ENCODE measurements around the gene MYLK.
"Not testable (repeated sequence)": the region's sequence is repeated elsewhere in the genome, so short reads cannot be mapped to it uniquely, and the experiment has no call there.

MYLK gene

DNA sequence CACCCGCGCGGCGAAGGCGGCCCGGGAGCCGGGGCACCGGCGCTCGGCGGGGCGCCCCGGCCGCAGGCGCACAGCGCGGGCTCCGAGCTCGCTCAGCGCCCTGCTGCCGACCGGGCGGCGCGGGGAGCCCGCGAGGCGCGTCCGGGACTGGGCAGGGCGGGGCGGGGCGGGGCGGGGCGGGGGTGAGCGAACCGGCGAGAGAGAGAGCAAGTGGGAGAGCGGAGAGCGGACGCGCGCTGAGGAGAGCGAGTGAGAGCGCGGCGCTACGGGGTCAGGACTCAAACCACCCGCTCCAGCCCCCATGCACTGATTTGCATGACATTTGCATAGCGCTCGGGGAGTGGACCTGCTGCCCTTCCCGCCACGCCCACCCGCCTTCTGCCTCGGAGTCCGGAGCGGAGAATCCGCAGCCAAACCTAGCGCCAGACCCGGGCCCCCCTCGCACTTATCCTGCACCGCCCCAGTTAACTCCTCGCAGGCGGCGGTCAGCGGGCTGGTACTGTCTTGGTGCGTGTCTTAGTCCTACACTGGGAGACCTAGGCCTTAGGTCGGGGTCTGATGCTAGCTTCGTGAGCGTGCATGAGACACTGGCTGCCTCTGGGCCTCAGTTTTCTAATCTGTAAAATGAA lies at the start of gene MYLK:
Gene MYLK, minus strand, starts transcription at position 130 of the 629 bp plus-strand sequence. CDS start 90,491 bp downstream, outside the sequence.
- peak; percentile 91 for DNase-seq (ENCODE audit: low spot score)

DNA sequence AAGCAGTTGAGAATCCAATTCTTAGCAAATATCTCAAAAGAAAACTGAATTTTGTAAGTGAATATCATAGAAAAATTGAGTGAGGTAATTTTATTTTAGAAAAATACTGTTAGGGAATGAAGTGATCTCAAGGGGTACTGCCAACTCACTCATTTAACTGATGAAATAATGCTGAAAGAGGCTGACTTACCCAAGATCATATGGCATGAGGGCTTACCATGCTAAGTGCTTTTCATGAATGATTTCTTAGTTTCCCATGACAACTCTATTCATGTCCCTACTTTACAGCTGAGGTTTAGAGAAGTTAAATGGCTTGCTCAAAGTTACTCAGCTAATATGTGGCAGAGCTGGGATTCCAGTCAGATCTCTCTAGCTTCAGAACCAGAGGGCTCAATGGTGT lies 46.3 kb upstream of the MYLK start:
- no peak for DNase-seq (ENCODE audit: low spot score)

DNA sequence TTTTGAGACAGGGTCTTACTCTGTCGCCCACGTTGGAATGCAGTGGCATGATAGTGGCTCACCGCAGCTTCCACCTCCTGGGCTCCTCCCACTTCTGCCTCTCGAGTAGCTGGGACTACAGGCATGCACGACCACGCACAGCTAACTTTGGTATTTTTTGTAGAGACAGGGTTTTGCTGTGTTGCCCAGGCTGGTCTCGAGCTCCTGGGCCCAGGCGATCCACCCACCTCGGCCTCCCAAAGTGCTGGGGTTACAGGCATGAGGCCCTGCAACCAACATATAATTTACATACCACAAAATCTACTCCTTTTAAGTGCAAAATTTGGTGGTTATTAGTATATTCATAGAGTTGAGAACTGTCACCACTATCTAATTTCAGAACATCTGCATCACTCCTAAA lies 45.2 kb upstream of the MYLK start:
- DNase-seq (ENCODE audit: low spot score), result no peak

- DNase-seq (ENCODE audit: low spot score), result no peak
Measured at GRCh38 chr3:123926396-123926795, 42.3 kb upstream of the MYLK start.

DNA sequence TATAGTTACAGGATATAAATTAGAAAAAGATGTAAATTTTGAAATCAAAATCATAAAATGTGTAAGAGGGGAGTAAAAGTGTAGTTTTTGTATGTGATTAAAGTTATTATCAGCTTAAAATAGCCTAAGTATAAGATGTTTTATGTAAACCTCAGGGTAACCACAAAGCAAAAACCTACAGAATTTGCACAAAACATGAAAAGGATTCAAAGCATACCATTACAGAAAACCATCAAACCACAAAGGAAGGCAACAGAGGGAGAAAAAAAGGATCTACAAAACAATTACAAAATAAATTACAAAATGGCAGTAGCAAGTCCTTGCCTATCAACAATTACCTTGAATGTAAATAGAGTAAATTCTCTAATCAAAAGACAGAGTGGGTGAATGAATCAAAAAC lies 36.7 kb upstream of the MYLK start:
- DNase-seq (ENCODE audit: low spot score), result no peak

DNA sequence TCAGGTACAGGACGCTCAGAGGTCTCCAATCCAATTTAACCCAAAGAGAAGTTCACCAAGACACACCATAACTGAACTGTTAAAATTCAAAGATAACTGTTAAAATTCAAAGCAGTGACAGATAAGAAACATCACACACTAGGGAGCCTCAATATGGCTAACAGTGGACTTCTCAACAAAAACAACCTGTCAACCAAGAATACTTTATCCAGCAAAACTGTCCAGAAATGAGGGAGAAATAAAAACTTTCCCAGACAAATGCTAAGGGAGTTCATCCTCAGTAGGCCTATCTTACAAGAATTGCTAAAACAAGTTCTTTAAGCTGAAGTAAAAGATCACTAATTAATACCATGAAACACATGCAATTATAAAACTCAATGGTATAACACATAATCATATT lies 36.3 kb upstream of the MYLK start:
- DNase-seq (ENCODE audit: low spot score), result no peak

- no peak for DNase-seq (ENCODE audit: low spot score)
Measured at GRCh38 chr3:123919353-123919752, 35.2 kb upstream of the MYLK start.

- DNase-seq (ENCODE audit: low spot score), result no peak
Measured at GRCh38 chr3:123914829-123915228, 30.7 kb upstream of the MYLK start.

GRCh38 chr3:123909785-123910184 lies 25.7 kb upstream of the MYLK start:
- DNase-seq (ENCODE audit: low spot score), result no peak

- DNase-seq (ENCODE audit: low spot score), result no peak
Measured at GRCh38 chr3:123907720-123908119, 23.6 kb upstream of the MYLK start.

- no peak for DNase-seq (ENCODE audit: low spot score)
Measured at GRCh38 chr3:123899300-123899865, 15.3 kb upstream of the MYLK start.

DNA sequence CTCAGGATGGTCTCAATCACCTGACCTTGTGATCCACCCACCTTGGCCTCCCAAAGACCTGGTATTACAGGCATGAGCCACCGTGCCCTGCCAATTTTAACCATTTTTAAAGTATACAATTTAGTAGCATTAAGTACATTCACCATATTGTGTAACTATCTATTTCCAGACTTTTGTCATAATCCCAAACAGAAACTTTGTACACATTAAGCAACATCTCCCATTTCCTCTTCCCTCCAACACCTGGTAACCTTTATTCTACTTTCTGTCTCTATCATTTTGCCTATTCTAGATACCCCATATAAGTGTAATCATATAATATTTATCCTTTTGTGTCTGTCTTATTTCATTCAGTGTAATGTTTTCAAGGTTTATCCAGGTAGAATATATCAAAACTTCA lies 8.9 kb upstream of the MYLK start:
- DNase-seq (ENCODE audit: low spot score), result no peak

- DNase-seq (ENCODE audit: low spot score), result no peak
Measured at GRCh38 chr3:123892195-123892594, 8.1 kb upstream of the MYLK start.

DNA sequence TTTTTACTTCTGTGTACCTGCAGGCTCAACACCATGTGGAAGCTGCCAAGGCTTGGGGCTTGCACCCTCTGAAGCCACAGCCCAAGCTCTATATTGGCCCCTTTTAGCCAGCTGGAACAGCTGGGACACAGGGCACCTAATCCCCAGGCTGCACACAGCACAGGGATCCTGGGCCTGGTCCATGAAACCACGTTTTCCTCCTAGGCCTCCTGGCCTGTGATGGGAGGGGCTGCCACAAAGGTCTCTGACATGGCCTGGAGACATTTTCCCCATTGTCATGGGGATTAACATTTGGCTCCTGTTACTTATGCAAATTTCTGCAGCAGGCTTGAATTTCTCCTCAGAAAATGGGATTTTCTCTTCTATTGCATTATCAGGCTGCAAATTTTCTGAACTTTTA lies 6.9 kb upstream of the MYLK start:
- DNase-seq (ENCODE audit: low spot score), result not testable (repeated sequence)

DNA sequence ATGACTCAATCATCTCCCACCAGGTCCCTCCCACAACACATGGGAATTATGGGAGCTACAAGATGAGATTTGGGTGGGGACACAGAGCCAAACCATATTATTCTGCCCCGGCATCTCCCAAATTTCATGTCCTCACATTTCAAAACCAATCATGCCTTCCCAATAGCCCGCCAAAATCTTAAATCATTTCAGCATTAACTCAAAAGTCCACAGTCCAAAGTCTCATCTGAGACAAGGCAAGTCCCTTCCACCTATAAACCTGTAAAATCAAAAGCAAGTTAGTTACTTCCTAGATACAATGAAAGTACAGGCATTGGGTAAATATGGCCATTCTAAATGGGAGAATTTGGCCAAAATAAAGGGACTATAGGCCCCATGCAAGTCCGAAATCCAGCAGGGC lies 6.0 kb upstream of the MYLK start:
- not testable (repeated sequence) for DNase-seq (ENCODE audit: low spot score)

- DNase-seq (ENCODE audit: low spot score), result no peak
Measured at GRCh38 chr3:123884993-123885392, 861 bp upstream of the MYLK start.

DNA sequence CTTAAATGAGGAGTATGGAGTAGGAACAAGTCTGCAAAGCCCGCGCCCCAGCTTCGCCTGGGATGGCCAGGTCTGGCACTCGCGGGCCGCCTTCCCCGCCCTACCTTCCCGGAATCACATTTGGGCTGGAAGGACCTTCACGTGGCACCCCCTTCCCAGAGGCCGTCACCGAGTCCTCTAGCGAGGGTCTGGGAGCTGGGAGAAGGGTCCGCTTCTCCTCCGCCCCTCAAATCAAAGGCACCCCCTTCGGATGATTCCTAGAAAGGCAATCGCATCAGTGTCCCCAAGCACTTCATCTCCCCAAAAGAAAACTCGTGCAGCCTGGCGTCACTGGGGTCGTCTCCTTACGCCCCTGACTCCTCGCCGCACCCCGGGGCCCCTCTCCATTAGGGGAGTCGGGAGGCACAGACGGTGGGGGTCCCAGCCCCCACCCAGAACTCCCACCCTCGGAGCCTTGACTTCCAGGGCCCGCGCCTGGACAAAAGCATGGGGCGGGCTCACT lies 380 bp downstream of the MYLK start:
- peak; percentile 38 for DNase-seq (ENCODE audit: low spot score)

GRCh38 chr3:123883111-123883510 lies 1.0 kb downstream of the MYLK start:
- DNase-seq (ENCODE audit: low spot score), result no peak

DNA sequence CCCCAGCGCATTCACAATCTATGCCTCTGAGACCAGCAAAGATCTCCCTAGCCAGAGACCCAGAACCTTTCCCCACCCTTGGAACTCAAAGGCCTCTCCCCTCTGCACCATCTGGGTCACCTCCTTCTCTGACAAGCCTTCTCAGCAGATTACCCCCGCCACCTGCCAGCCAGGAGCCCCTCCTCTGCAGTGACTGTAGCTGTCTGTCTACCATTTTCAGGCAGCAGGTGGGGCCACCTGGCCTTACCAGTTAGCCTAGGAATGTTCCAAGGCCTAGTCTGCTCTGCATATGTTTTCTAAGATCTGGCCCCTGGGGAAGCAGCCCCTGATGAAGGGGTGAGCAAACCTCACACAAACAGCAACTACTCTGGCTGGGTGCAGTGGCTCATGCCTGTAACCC lies 2.4 kb downstream of the MYLK start:
- DNase-seq (ENCODE audit: low spot score), result no peak

DNA sequence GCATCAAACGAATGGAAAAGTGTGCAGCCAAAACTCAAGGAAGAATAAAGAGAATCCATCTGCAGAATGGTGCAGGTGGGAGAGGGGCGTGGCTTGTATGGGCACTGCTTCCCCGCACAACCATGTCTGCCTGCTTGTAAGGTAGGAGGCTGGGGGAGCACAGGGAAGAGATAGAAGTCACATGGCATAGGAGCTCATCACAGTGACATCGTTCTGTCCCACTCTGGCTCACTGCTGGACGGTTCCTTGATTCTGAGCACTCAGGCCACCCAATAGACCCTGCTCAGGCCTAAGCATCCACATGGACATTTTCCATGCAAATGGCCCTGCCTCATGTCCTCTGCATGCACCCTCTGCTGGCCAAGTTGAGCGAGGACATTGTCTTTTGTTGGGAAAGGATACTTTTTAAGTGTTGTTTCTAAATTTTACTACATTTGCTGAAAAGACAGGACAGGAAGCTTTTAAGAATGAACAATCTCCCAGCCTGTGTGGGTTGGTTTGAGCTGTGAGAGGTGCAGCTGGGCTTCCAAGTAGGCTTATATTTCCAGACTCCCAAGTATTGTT lies 3.1 kb downstream of the MYLK start:
- DNase-seq (ENCODE audit: low spot score), result no peak

- no peak for DNase-seq (ENCODE audit: low spot score)
Measured at GRCh38 chr3:123878807-123879206, 5.3 kb downstream of the MYLK start.

DNA sequence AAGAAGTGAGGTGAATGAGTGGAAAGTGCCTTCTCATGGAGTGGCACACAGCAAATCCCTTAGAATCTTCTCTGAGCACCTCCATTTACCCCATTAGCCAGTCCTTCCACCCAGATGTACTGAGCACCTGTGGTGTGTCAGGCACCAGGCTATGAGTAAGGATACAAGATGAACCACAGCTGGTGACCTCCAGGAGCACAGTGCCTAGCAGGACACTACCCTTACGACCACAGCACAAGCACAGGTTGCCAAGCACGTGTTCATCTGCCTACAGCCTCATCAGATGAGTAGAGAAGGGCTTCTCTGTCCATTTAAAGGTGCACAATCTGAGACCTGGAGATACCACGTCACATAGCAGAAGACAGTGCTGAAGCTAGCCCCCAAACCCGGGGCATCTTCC lies 6.2 kb downstream of the MYLK start:
- DNase-seq (ENCODE audit: low spot score), result no peak

DNA sequence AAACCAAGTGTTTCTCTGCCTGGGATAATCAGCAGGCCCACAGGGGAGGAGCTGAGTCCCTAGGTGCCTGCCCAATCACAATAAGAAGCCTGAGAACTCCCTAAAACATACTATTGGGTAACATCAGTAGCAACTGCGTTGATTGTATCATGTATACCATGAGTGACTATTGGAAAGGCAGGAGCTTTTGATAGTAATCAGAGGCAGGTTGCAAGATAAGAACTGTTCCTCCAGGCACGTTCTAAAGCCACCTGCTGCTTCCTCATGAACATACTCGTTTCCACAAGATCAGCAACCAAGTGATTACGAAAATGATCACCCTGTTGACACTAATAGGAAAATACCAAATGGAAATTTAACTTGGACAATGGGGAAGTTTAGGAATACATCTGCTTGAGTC lies 6.7 kb downstream of the MYLK start:
- no peak for DNase-seq (ENCODE audit: low spot score)

DNA sequence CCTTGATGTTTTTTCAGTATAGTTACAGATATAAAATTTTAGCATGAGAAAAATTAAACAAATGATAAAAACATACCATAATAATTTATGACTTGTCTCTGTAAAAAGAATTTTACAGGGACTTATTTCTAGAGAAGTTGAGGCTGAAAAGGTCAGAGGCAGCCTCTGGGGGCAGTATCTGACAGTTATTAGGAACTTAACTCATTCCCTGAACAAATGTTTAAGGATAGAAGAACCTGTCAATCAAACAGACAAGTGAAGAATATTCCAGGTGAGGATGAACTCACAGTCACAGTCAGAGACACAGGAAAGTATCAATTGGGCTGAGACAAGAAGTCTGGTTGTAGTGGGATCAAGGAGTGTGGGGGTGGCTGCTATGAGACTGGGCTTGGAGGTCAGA lies 7.3 kb downstream of the MYLK start:
- DNase-seq (ENCODE audit: low spot score), result no peak
